ENCODE results near the gene MRPL51. TPM values are rescaled to one million over a fixed set of nuclear protein-coding genes. Genes with fewer than 3 reads are reported as not detected.

MRPL51 gene
- polyA plus RNA-seq, 1 donor (not counting 4 experiments of a cell fraction or from before 2014, with no cell fraction given): 184 TPM

DNA sequence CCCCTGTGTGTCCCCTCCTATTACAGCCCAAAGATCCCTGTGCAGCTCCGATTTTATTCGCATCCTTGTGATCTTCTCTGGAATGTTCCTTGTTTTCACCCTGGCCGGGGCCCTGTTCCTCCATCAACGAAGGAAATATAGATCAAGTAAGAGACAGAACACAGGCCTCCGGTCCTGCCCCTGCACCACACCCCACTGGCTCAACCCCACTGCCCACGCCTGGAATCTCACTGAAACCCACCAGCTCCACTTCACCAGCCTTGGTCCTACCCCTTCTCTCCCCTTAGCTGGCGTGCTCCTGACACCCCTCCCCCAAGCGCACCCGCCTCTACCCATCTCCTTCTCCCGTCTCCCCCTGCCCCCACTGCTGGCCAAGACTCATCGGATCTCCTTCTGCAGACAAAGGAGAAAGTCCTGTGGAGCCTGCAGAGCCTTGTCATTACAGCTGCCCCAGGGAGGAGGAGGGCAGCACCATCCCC lies 42.2 kb downstream of the MRPL51 start:
- no peak for TF ChIP-seq EZH2 (IDR thresholded peaks at IDR 0.05; ENCODE audit: low read length)
- TF ChIP-seq, protein P1, sequence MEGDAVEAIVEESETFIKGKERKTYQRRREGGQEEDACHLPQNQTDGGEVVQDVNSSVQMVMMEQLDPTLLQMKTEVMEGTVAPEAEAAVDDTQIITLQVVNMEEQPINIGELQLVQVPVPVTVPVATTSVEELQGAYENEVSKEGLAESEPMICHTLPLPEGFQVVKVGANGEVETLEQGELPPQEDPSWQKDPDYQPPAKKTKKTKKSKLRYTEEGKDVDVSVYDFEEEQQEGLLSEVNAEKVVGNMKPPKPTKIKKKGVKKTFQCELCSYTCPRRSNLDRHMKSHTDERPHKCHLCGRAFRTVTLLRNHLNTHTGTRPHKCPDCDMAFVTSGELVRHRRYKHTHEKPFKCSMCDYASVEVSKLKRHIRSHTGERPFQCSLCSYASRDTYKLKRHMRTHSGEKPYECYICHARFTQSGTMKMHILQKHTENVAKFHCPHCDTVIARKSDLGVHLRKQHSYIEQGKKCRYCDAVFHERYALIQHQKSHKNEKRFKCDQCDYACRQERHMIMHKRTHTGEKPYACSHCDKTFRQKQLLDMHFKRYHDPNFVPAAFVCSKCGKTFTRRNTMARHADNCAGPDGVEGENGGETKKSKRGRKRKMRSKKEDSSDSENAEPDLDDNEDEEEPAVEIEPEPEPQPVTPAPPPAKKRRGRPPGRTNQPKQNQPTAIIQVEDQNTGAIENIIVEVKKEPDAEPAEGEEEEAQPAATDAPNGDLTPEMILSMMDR (optimal IDR thresholded peaks at IDR 0.05 in 1 of 3, IDR thresholded peaks at IDR 0.05 in 1 of 3, conservative IDR thresholded peaks at IDR 0.05 in 1 of 3; ENCODE audit: extremely low read depth in 1 of 3, insufficient read depth in 2 of 3, low read length in 3 of 3): no peak
- Histone ChIP-seq H3K4me3 (ENCODE audit: control insufficient read depth in 2 of 3, extremely low read depth in 1 of 3, insufficient read depth in 2 of 3, low read depth in 1 of 3, low read length in 3 of 3) (peak overlapping the region; percentile 42 to 56 (median 52)), H3K9ac (ENCODE audit: control insufficient read depth, extremely low read depth, insufficient read depth, low read length) (peak overlapping the region; percentile 82)

DNA sequence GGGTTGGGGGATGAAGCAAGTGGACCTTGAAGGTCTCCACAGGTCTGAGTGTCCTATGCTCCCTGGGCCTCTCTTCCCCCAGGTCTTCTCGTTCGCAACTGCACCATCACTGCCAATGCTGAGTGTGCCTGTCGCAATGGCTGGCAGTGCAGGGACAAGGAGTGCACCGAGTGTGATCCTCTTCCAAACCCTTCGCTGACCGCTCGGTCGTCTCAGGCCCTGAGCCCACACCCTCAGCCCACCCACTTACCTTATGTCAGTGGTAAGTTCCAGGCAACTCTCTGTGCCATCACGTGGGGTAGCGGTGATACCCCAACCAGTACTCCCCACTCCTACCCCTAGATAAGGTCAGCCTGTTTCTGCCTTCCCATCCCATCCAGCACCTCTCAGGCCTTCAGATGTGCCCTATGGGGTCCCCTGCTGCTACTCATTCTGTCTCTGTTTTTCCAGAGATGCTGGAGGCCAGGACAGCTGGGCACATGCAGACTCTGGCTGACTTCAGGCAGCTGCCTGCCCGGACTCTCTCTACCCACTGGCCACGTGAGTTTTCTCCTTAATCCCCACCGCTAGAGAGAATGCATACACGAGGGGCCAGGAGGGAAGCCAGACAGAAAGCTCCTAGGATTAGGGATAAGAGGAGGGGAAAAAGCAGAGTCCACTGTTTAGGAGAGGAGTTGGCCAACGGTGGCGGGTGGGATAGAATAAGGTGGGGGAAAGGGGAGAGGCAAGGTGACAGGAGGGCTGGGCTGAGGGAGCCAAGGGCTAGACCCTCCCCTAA lies 42.8 kb downstream of the MRPL51 start:
- H3K27me3 ChIP-seq (ENCODE audit: control insufficient read depth, extremely low read depth, insufficient read depth, low read length): no peaks in the 10 kb centered on the region
- H3K9me3 ChIP-seq (ENCODE audit: control insufficient read depth, low read depth, low read length): no peaks in the 10 kb centered on the region
- peaks cover 20% of the 10 kb centered on the region for H3K4me1 ChIP-seq (ENCODE audit: control insufficient read depth, extremely low read depth, insufficient read depth, low read length)
- H3K9me1 ChIP-seq (ENCODE audit: control insufficient read depth, extremely low read depth, insufficient read depth, low read length): no peaks in the 10 kb centered on the region
- DNase-seq (ENCODE audit: low read depth, low spot score): no peak
- no peak for FAIRE-seq
- dilution Hi-C loops (cut with MboI; ENCODE audit: extremely low pct_ligation_motif_present, low sequenced_read_pairs): no loop called here
- no peak for TF ChIP-seq EZH2 (IDR thresholded peaks at IDR 0.05; ENCODE audit: low read length)
- TF ChIP-seq, protein P1 (optimal IDR thresholded peaks at IDR 0.05 in 1 of 3, IDR thresholded peaks at IDR 0.05 in 1 of 3, conservative IDR thresholded peaks at IDR 0.05 in 1 of 3; ENCODE audit: extremely low read depth in 1 of 3, insufficient read depth in 2 of 3, low read length in 3 of 3): no peak
- no peak overlapping the region for H3K9ac ChIP-seq (ENCODE audit: control insufficient read depth, extremely low read depth, insufficient read depth, low read length)
- no peak overlapping the region for H3K4me3 ChIP-seq (ENCODE audit: control insufficient read depth in 2 of 3, extremely low read depth in 1 of 3, insufficient read depth in 2 of 3, low read depth in 1 of 3, low read length in 3 of 3)
- peak overlapping the region; percentile 97 for H2AFZ ChIP-seq (ENCODE audit: control insufficient read depth, low read length)
- H3K36me3 ChIP-seq (ENCODE audit: control insufficient read depth in 2 of 2, extremely low read depth in 1 of 2, insufficient read depth in 2 of 2, low read length in 2 of 2): peaks cover 0 to 2% of the 10 kb centered on the region in 2 experiments
- H3K27ac ChIP-seq (ENCODE audit: control insufficient read depth, insufficient read depth, low read length): no peak overlapping the region
- peak overlapping the region; percentile 95 for H3K4me2 ChIP-seq (ENCODE audit: control insufficient read depth, extremely low read depth, insufficient read depth, low read depth, low read length)
- H3K79me2 ChIP-seq (ENCODE audit: control insufficient read depth, insufficient read depth, low read length): no peaks in the 10 kb centered on the region
- no peaks in the 10 kb centered on the region for H4K20me1 ChIP-seq (ENCODE audit: control insufficient read depth, extremely low read depth, insufficient read depth, low read length)

More for the DNA sequence above, 42.2 kb downstream of the MRPL51 start:
- Histone ChIP-seq H3K27me3 (ENCODE audit: control insufficient read depth, extremely low read depth, insufficient read depth, low read length) (no peaks in the 10 kb centered on the region), H2AFZ (ENCODE audit: control insufficient read depth, low read length) (peak overlapping the region; percentile 97), H3K27ac (ENCODE audit: control insufficient read depth, insufficient read depth, low read length) (peak overlapping the region; percentile 72), H3K36me3 (ENCODE audit: control insufficient read depth in 2 of 2, extremely low read depth in 1 of 2, insufficient read depth in 2 of 2, low read length in 2 of 2) (peaks cover 0 to 2% of the 10 kb centered on the region in 2 experiments), H3K4me1 (ENCODE audit: control insufficient read depth, extremely low read depth, insufficient read depth, low read length) (peaks cover 20% of the 10 kb centered on the region), H3K4me2 (ENCODE audit: control insufficient read depth, extremely low read depth, insufficient read depth, low read depth, low read length) (peak overlapping the region; percentile 95), H3K9me1 (ENCODE audit: control insufficient read depth, extremely low read depth, insufficient read depth, low read length) (no peaks in the 10 kb centered on the region), H3K9me3 (ENCODE audit: control insufficient read depth, low read depth, low read length) (no peaks in the 10 kb centered on the region), H4K20me1 (ENCODE audit: control insufficient read depth, extremely low read depth, insufficient read depth, low read length) (no peaks in the 10 kb centered on the region), H3K79me2 (ENCODE audit: control insufficient read depth, insufficient read depth, low read length) (no peaks in the 10 kb centered on the region)
- DNase-seq (ENCODE audit: low read depth, low spot score) (no peak), FAIRE-seq (no peak)
- dilution Hi-C loops (cut with MboI; ENCODE audit: extremely low pct_ligation_motif_present, low sequenced_read_pairs): no loop called here

Data from keratinocyte (primary cell).